HepG2 (cell line): ENCODE data around the gene BICDL2. TPM values are rescaled to one million over a fixed set of nuclear protein-coding genes. Genes with fewer than 3 reads are reported as not detected.

Experiments used
- ATF2 ChIP-seq: sonication (generic); formaldehyde crosslinking; IDR thresholded peaks from 2 replicates; pipeline ENCODE4 v1.4.0; 2020; ENCODE audit warnings: missing genetic modification reagents
- DRAP1 ChIP-seq: IDR thresholded peaks from 2 replicates; pipeline ENCODE4 v1.6.1; 2016; ENCODE audit warnings: missing genetic modification reagents, missing compliant biosample characterization
- FOSL2 ChIP-seq: sonication (generic); formaldehyde crosslinking; IDR thresholded peaks from 2 replicates; pipeline ENCODE4 v1.4.0; 2020; ENCODE audit warnings: missing genetic modification reagents
- FOXK2 ChIP-seq: fragments of 450-650 bp; IDR thresholded peaks from 2 replicates; pipeline ENCODE4 v1.6.1; 2016
- HNF1B ChIP-seq: sonication (generic); formaldehyde crosslinking; IDR thresholded peaks from 2 replicates; pipeline ENCODE4 v1.5.1; 2020; ENCODE audit warnings: mild to moderate bottlenecking, moderate library complexity, missing genetic modification reagents
- IRF9 ChIP-seq: sonication (generic); formaldehyde crosslinking; IDR thresholded peaks from 2 replicates; pipeline ENCODE4 v1.8.0; 2022; ENCODE audit warnings: missing genetic modification reagents, mild to moderate bottlenecking, borderline replicate concordance
- KLF16 ChIP-seq, 2 experiments: sonication (generic) in 1 of 2; formaldehyde crosslinking in 1 of 2; IDR thresholded peaks; 2 replicates each; pipeline versions ENCODE4 v1.6.1 to v1.8.0; 2016 to 2023; ENCODE audit warnings: missing genetic modification reagents in 2 of 2, missing compliant biosample characterization in 1 of 2
- NFE2 ChIP-seq: sonication (generic); formaldehyde crosslinking; IDR thresholded peaks from 2 replicates; pipeline ENCODE4 v1.4.0; 2020; ENCODE audit warnings: missing genetic modification reagents
- POGZ ChIP-seq: sonication (generic); formaldehyde crosslinking; IDR thresholded peaks from 2 replicates; pipeline ENCODE4 v1.4.0; 2020; ENCODE audit warnings: mild to moderate bottlenecking, missing genetic modification reagents
- POLR2G ChIP-seq: fragments of 200-400 bp; formaldehyde crosslinking; IDR thresholded peaks from 2 replicates; pipeline ENCODE4 v1.6.1; 2018; ENCODE audit warnings: mild to moderate bottlenecking, low read depth, low read length, moderate library complexity
- RXRB ChIP-seq: IDR thresholded peaks from 2 replicates; pipeline ENCODE4 v1.6.1; 2016; ENCODE audit warnings: borderline replicate concordance, missing genetic modification reagents, missing compliant biosample characterization
- TFDP1 ChIP-seq: IDR thresholded peaks from 2 replicates; pipeline ENCODE4 v1.6.1; 2016; ENCODE audit warnings: missing compliant biosample characterization, missing genetic modification reagents, borderline replicate concordance
- UBTF ChIP-seq: sonication (generic); formaldehyde crosslinking; IDR thresholded peaks from 2 replicates; pipeline ENCODE4 v1.4.0; 2020; ENCODE audit warnings: mild to moderate bottlenecking, missing genetic modification reagents
- ZBTB3 ChIP-seq: sonication (generic); formaldehyde crosslinking; IDR thresholded peaks from 2 replicates; pipeline ENCODE4 v1.4.0; 2020; ENCODE audit warnings: low read depth, mild to moderate bottlenecking, moderate library complexity, missing genetic modification reagents, borderline replicate concordance
- ZFP37 ChIP-seq: sonication (generic); formaldehyde crosslinking; IDR thresholded peaks from 2 replicates; pipeline ENCODE4 v1.4.0; 2020; ENCODE audit warnings: missing genetic modification reagents, borderline replicate concordance
- ZNF160 ChIP-seq: sonication (generic); formaldehyde crosslinking; IDR thresholded peaks from 2 replicates; pipeline ENCODE4 v1.8.0; 2022; ENCODE audit warnings: mild to moderate bottlenecking, inconsistent platforms, missing genetic modification reagents
- ZNF383 ChIP-seq: sonication (generic); formaldehyde crosslinking; IDR thresholded peaks from 2 replicates; pipeline ENCODE4 v1.4.0; 2020; ENCODE audit warnings: missing genetic modification reagents, mild to moderate bottlenecking, borderline replicate concordance
- ZNF460 ChIP-seq: sonication (generic); formaldehyde crosslinking; IDR thresholded peaks from 2 replicates; pipeline ENCODE4 v1.5.1; 2020; ENCODE audit warnings: missing genetic modification reagents, mild to moderate bottlenecking, borderline replicate concordance
- ZNF674 ChIP-seq: sonication (generic); formaldehyde crosslinking; IDR thresholded peaks from 2 replicates; pipeline ENCODE4 v1.5.0; 2020; ENCODE audit warnings: low read depth, mild to moderate bottlenecking, missing genetic modification reagents
- polyA plus RNA-seq, 8 experiments: library from polyadenylated mRNA; depleted of rRNA in 3 of 8; stranded (reverse) in 7 of 8; unstranded in 1 of 8; fragments of >200 nt; fragmentation: Illumina TruSeq in 4 of 8; extraction: Trizol in 4 of 8; gene quantifications; 2 replicates each; pipeline versions ENCODE4 v1.2.1 to v1.2.3, GENCODE V29; 2011 to 2016; ENCODE audit warnings: low read depth in 4 of 8, missing spikeins in 1 of 8, mixed read lengths in 1 of 8; ENCODE audit not compliant: insufficient read depth in 1 of 8
- total RNA-seq, 5 experiments: library from RNA; depleted of rRNA; stranded (reverse); fragments of >200 nt; fragmentation: Illumina TruSeq; extraction: Trizol; gene quantifications; 2 replicates each; pipeline ENCODE4 v1.2.3, GENCODE V29; 2016; ENCODE audit warnings: low read depth in 1 of 5

Gene BICDL2
- total and polyA plus RNA-seq, 2 of the 13 experiments (the other 11 are each of a cell fraction or from before 2014, with no cell fraction given) = 0.12 TPM; not detected in 1

GRCh38 chr16:2981177-2981898 lies 55.4 kb downstream of the BICDL2 start (continued):
- TF ChIP-seq ATF2 (CRISPR knock-in tag) (peak; percentile 45; the same call in 1 of the 2 replicates), IRF9 (CRISPR knock-in tag) (0 out of 2 replicates have a peak, but pooled peaks have one; percentile 17), ZNF674 (CRISPR knock-in tag) (no peak), UBTF (CRISPR knock-in tag) (peak; percentile 54; the same call in 1 of the 2 replicates), ZNF460 (peak; percentile 99), FOSL2 (CRISPR knock-in tag) (0 out of 2 replicates have a peak, but pooled peaks have one; percentile 4), ZNF160 (CRISPR knock-in tag) (no peak), POGZ (CRISPR knock-in tag) (peak; percentile 51; the same call in 1 of the 2 replicates), ZBTB3 (peak; percentile 52; the same call in 1 of the 2 replicates), HNF1B (CRISPR knock-in tag) (0 out of 2 replicates have a peak, but pooled peaks have one; percentile 37), NFE2 (CRISPR knock-in tag) (no peak), ZNF383 (CRISPR knock-in tag) (0 out of 2 replicates have a peak, but pooled peaks have one; percentile 10), ZFP37 (CRISPR knock-in tag) (no peak), RXRB (CRISPR knock-in tag) (peak; percentile 46; the same call in 1 of the 2 replicates), DRAP1 (peak; percentile 68), POLR2G (peak; percentile 62; the same call in 1 of the 2 replicates), TFDP1 (CRISPR knock-in tag) (no peak), KLF16 (CRISPR knock-in tag; IDR thresholded peaks at IDR 0.05) (0 out of 4 replicates have a peak, but pooled peaks of 1 of the 2 experiments have one; percentile 25), FOXK2 (no peak)
